Left lung (tissue), 10 donors: Measurements from ENCODE around the gene SHLD1. TPM values are rescaled to one million over a fixed set of nuclear protein-coding genes. Genes with fewer than 3 reads are reported as not detected.
"Not testable (repeated sequence)": the region's sequence is repeated elsewhere in the genome, so short reads cannot be mapped to it uniquely, and the experiment has no call there.

Experiments used
- ATAC-seq: fragments of 200-7000 bp; cut with Tn5 transposase; one replicate; pipeline ENCODE4 v1.9.1; 2020; ENCODE audit warnings: moderate library complexity
- DNase-seq, 4 donors: peaks; one replicate each; pipeline ENCODE4 v3.0.0-alpha.2; 2013 to 2020
- H3K27ac ChIP-seq, 2 donors: fragments of 200-600 bp; sonication (generic) in 1 of 2; one replicate each; pipeline versions ENCODE4 v1.5.0 to v1.8.0; 2020 to 2021
- H3K27me3 ChIP-seq, 2 donors: fragments of 200-600 bp; sonication (generic) in 1 of 2; one replicate each; pipeline versions ENCODE4 v1.5.0 to v1.8.0; 2020 to 2021
- H3K36me3 ChIP-seq, 2 donors: fragments of 200-600 bp; sonication (generic) in 1 of 2; one replicate each; pipeline versions ENCODE4 v1.5.0 to v1.8.0; 2020 to 2021
- H3K4me1 ChIP-seq, 2 donors: fragments of 200-600 bp; one replicate each; pipeline ENCODE4 v1.8.0; 2021
- H3K4me3 ChIP-seq, 2 donors: fragments of 200-600 bp; sonication (generic) in 1 of 2; one replicate each; pipeline versions ENCODE4 v1.5.0 to v1.8.0; 2020 to 2021; ENCODE audit warnings: mild to moderate bottlenecking in 1 of 2
- H3K9me3 ChIP-seq, 2 donors: fragments of 200-600 bp; sonication (generic) in 1 of 2; one replicate each; pipeline versions ENCODE4 v1.5.0 to v1.8.0; 2020 to 2021
- CTCF ChIP-seq, 2 donors: fragments of 200-600 bp; sonication (generic) in 1 of 2; IDR thresholded peaks; one replicate each; pipeline versions ENCODE4 v1.5.0 to v1.8.0; 2021; ENCODE audit warnings: antibody characterized with exemption in 2 of 2
- intact Hi-C, 2 donors: fragments of 100-400 bp; cut with DNase I; formaldehyde crosslinking; loops; one replicate each; pipeline versions ENCODE4 v1.11.2 to v1.14.2; 2022
- polyA plus RNA-seq, 6 donors: library from polyadenylated mRNA; unstranded; fragments of 120-200 nt; gene quantifications; one replicate each; pipeline ENCODE4 v1.2.1, GENCODE V29; 2013; ENCODE audit not compliant: insufficient read length in 6 of 6
- total RNA-seq, 2 donors: library from RNA; stranded (reverse); fragmentation: NEBNext Ultra II Directional; extraction: Animal tissue kit (Norgen Biotek cat#: 25700); gene quantifications; one replicate each; pipeline ENCODE4 v1.2.1, GENCODE V29; 2021
- donor health status: DM: no; HTN: yes; CAD: no.
- donor health status: DM: no; HTN: no; CAD: no.

SHLD1 gene
- total and polyA plus RNA-seq, 8 donors: 5.4 to 8.9 (median 7.7) TPM

GRCh38 chr20:5772704-5773103 lies 22.5 kb downstream of the SHLD1 start:
- ATAC-seq: no peak
- no peaks in the 10 kb centered on the region for H3K9me3 ChIP-seq

GRCh38 chr20:5773589-5773988 lies 23.4 kb downstream of the SHLD1 start:
- H3K36me3 ChIP-seq: peaks cover 0 to 37% of the 10 kb centered on the region in 2 donors
- peaks cover 0 to 12% of the 10 kb centered on the region in 2 donors for H3K4me1 ChIP-seq
- TF ChIP-seq CTCF (IDR thresholded peaks at IDR 0.05): no peak
- no peaks in the 10 kb centered on the region for H3K9me3 ChIP-seq
- DNase-seq: no peak
- H3K4me3 ChIP-seq: no peak overlapping the region
- no peak overlapping the region for H3K27ac ChIP-seq
- intact Hi-C loops: no loop called here
- ATAC-seq: no peak
- no peaks in the 10 kb centered on the region for H3K27me3 ChIP-seq

More at GRCh38 chr20:5772704-5773103, 22.5 kb downstream of the SHLD1 start:
- DNase-seq: no peak
- intact Hi-C loops: no loop called here
- no peak overlapping the region for H3K4me3 ChIP-seq
- no peak for TF ChIP-seq CTCF (IDR thresholded peaks at IDR 0.05)
- no peak overlapping the region for H3K27ac ChIP-seq
- no peaks in the 10 kb centered on the region for H3K27me3 ChIP-seq
- H3K36me3 ChIP-seq: peaks cover 0 to 37% of the 10 kb centered on the region in 2 donors
- peaks cover 0 to 12% of the 10 kb centered on the region in 2 donors for H3K4me1 ChIP-seq

- H3K27ac ChIP-seq: no peak overlapping the region
- intact Hi-C loops: no loop called here
Measured at GRCh38 chr20:5776077-5776476, 25.9 kb downstream of the SHLD1 start.

GRCh38 chr20:5779071-5779900 lies 29.1 kb downstream of the SHLD1 start:
- H3K27me3 ChIP-seq: no peaks in the 10 kb centered on the region
- DNase-seq (no peak), ATAC-seq (peak; percentile 53)
- H3K4me1 ChIP-seq: peaks cover 7 to 12% of the 10 kb centered on the region in 2 donors
- intact Hi-C loops: no loop called here
- no peaks in the 10 kb centered on the region for H3K9me3 ChIP-seq
- no peak for TF ChIP-seq CTCF (IDR thresholded peaks at IDR 0.05)
- H3K4me3 ChIP-seq: no peak overlapping the region
- no peak overlapping the region for H3K27ac ChIP-seq
- peaks cover 0 to 18% of the 10 kb centered on the region in 2 donors for H3K36me3 ChIP-seq

More at GRCh38 chr20:5776077-5776476, 25.9 kb downstream of the SHLD1 start:
- H3K4me3 ChIP-seq: no peak overlapping the region
- TF ChIP-seq CTCF (IDR thresholded peaks at IDR 0.05): no peak
- no peaks in the 10 kb centered on the region for H3K27me3 ChIP-seq
- H3K36me3 ChIP-seq: peaks cover 0 to 37% of the 10 kb centered on the region in 2 donors
- no peaks in the 10 kb centered on the region for H3K9me3 ChIP-seq
- ATAC-seq (no peak), DNase-seq (no peak)
- peaks cover 0 to 12% of the 10 kb centered on the region in 2 donors for H3K4me1 ChIP-seq

GRCh38 chr20:5780846-5781217 lies 30.6 kb downstream of the SHLD1 start:
- H3K27ac ChIP-seq: no peak overlapping the region

GRCh38 chr20:5781367-5781766 lies 31.2 kb downstream of the SHLD1 start:
- intact Hi-C loops: loop anchor here in 1 of 2 donors (10.0 kb wide), 2 partner anchors 217 to 247 kb away; no protein-coding TSS in a partner anchor
- H3K9me3 ChIP-seq, H3K4me3 ChIP-seq, H3K36me3 ChIP-seq, H3K27me3 ChIP-seq, DNase-seq, H3K27ac ChIP-seq, ATAC-seq: not testable (repeated sequence)
- H3K4me1 ChIP-seq: peaks cover 7 to 12% of the 10 kb centered on the region in 2 donors

More at GRCh38 chr20:5780846-5781217, 30.6 kb downstream of the SHLD1 start:
- no peaks in the 10 kb centered on the region for H3K9me3 ChIP-seq
- no peak for TF ChIP-seq CTCF (IDR thresholded peaks at IDR 0.05)
- intact Hi-C loops: loop anchor here in 1 of 2 donors (10.0 kb wide), 2 partner anchors 216 to 246 kb away; no protein-coding TSS in a partner anchor
- peaks cover 0 to 7% of the 10 kb centered on the region in 2 donors for H3K36me3 ChIP-seq
- DNase-seq (no peak), ATAC-seq (peak; percentile 9)
- no peaks in the 10 kb centered on the region for H3K27me3 ChIP-seq
- no peak overlapping the region for H3K4me3 ChIP-seq
- H3K4me1 ChIP-seq: peaks cover 7 to 12% of the 10 kb centered on the region in 2 donors
